Stimulated activated CD4-positive, alpha-beta T cell treated with anti-CD3 and anti-CD28 coated beads, TNF-alpha, amount 100 ng/mL, for 1 hour (primary cell): ENCODE data around the gene SEZ6L2.
A peak's percentile ranks its signal among the peaks of the same experiment; 100 is the strongest.
"Not testable (repeated sequence)": the region's sequence is repeated elsewhere in the genome, so short reads cannot be mapped to it uniquely, and the experiment has no call there.

Experiments used
- DNase-seq, 3 donors: peaks; one replicate each; pipeline ENCODE4 v3.0.0-alpha.2; 2020; ENCODE audit warnings: low read depth in 3 of 3, low spot score in 1 of 3

The SEZ6L2 gene

GRCh38 chr16:29858149-29858849 lies 41.1 kb downstream of the SEZ6L2 start:
- no peak for DNase-seq

GRCh38 chr16:29857133-29857760 lies 42.1 kb downstream of the SEZ6L2 start:
- no peak for DNase-seq

- no peak for DNase-seq
These were observed 44.7 kb downstream of the SEZ6L2 start for GRCh38 chr16:29854520-29855100.

- DNase-seq: no peak
These were observed 46.7 kb downstream of the SEZ6L2 start for GRCh38 chr16:29852654-29853053.

- no peak for DNase-seq
These were observed 48.4 kb downstream of the SEZ6L2 start for GRCh38 chr16:29850998-29851397.

- no peak for DNase-seq
These were observed 49.8 kb downstream of the SEZ6L2 start for GRCh38 chr16:29849505-29849904.

GRCh38 chr16:29848420-29849297 lies 50.7 kb downstream of the SEZ6L2 start:
- peak; percentile 59 to 80 (median 63) for DNase-seq

- DNase-seq: no peak
These were observed 53.7 kb downstream of the SEZ6L2 start for GRCh38 chr16:29845656-29846055.

GRCh38 chr16:29844575-29845331 lies 54.6 kb downstream of the SEZ6L2 start:
- no peak for DNase-seq

GRCh38 chr16:29843931-29844330 lies 55.4 kb downstream of the SEZ6L2 start:
- DNase-seq: no peak

- no peak for DNase-seq
These were observed 56.5 kb downstream of the SEZ6L2 start for GRCh38 chr16:29842732-29843346.

- no peak for DNase-seq
These were observed 57.7 kb downstream of the SEZ6L2 start for GRCh38 chr16:29841631-29842030.

- DNase-seq: no peak
These were observed 59.1 kb downstream of the SEZ6L2 start for GRCh38 chr16:29840240-29840639.

- DNase-seq: no peak
These were observed 59.5 kb downstream of the SEZ6L2 start for GRCh38 chr16:29839822-29840221.

- no peak for DNase-seq
These were observed 61.5 kb downstream of the SEZ6L2 start for GRCh38 chr16:29837841-29838240.

- no peak for DNase-seq
These were observed 62.7 kb downstream of the SEZ6L2 start for GRCh38 chr16:29836623-29837022.

- DNase-seq: no peak
These were observed 63.4 kb downstream of the SEZ6L2 start for GRCh38 chr16:29835926-29836325.

GRCh38 chr16:29834079-29834478 lies 65.3 kb downstream of the SEZ6L2 start:
- no peak for DNase-seq

GRCh38 chr16:29833219-29833618 lies 66.1 kb downstream of the SEZ6L2 start:
- not testable (repeated sequence) for DNase-seq

GRCh38 chr16:29831490-29831889 lies 67.9 kb downstream of the SEZ6L2 start:
- no peak for DNase-seq
